SK-N-MC (cell line): ENCODE data around the gene CSMD2.

Source experiments
- DNase-seq: peaks from one replicate; pipeline ENCODE4 v3.0.0-alpha.2; 2011; ENCODE audit warnings: low read depth, low spot score
- H3K27ac ChIP-seq: fragments of 200-600 bp; sonication (generic); 2 replicates; pipeline ENCODE4 v1.5.1; 2016; ENCODE audit warnings: mixed run types
- H3K36me3 ChIP-seq: fragments of 200-600 bp; sonication (generic); 2 replicates; pipeline ENCODE4 v1.6.1; 2017; ENCODE audit warnings: antibody characterized with exemption, low read length, mixed read lengths; ENCODE audit not compliant: insufficient read depth
- H3K4me3 ChIP-seq: fragments of 200-600 bp; sonication (generic); 2 replicates; pipeline ENCODE4 v1.5.1; 2016
- H3K9ac ChIP-seq: fragments of 200-600 bp; sonication (generic); 2 replicates; pipeline ENCODE4 v1.8.0; 2017; ENCODE audit warnings: mixed run types, mixed read lengths; ENCODE audit not compliant: insufficient read length
- H3K9me3 ChIP-seq: fragments of 200-600 bp; sonication (generic); 2 replicates; pipeline ENCODE4 v1.6.1; 2017; ENCODE audit warnings: low read depth, mild to moderate bottlenecking, antibody characterized with exemption, low read length, moderate library complexity, mixed read lengths
- EZH2 ChIP-seq: fragments of 200-600 bp; sonication (generic); IDR thresholded peaks from one replicate; pipeline ENCODE4 v1.6.1; 2017; ENCODE audit warnings: antibody characterized with exemption
- FOXP2 ChIP-seq: optimal IDR thresholded peaks from 2 replicates; pipeline ENCODE3; 2011; ENCODE audit warnings: mild to moderate bottlenecking, moderate library complexity; ENCODE audit not compliant: insufficient read depth; ENCODE audit errors: extremely low read length, control extremely low read depth
- POLR2AphosphoS5 ChIP-seq: IDR thresholded peaks from 2 replicates; pipeline ENCODE4 v1.6.1; 2012; ENCODE audit warnings: mild to moderate bottlenecking, low read depth, low read length, borderline replicate concordance

CSMD2 gene

GRCh38 chr1:33569331-33569730, 595.7 kb downstream of the CSMD2 start:
- H3K36me3 ChIP-seq: no peaks in the 10 kb centered on the region
- no peak for DNase-seq
- no peak overlapping the region for H3K27ac ChIP-seq
- TF ChIP-seq FOXP2 (no peak), EZH2 (no peak), POLR2AphosphoS5 (no peak)
- no peaks in the 10 kb centered on the region for H3K9me3 ChIP-seq
- H3K4me3 ChIP-seq: no peak overlapping the region
- no peak overlapping the region for H3K9ac ChIP-seq

- Histone ChIP-seq H3K27ac (no peak overlapping the region), H3K4me3 (no peak overlapping the region), H3K9ac (no peak overlapping the region), H3K36me3 (no peaks in the 10 kb centered on the region), H3K9me3 (no peaks in the 10 kb centered on the region)
- no peak for DNase-seq
- TF ChIP-seq FOXP2: no peak
- no peak for TF ChIP-seq EZH2
- TF ChIP-seq POLR2AphosphoS5: no peak
Measured at GRCh38 chr1:33563699-33564098, 601.3 kb downstream of the CSMD2 start.

- Histone ChIP-seq H3K27ac (no peak overlapping the region), H3K4me3 (no peak overlapping the region), H3K36me3 (no peaks in the 10 kb centered on the region), H3K9ac (no peak overlapping the region), H3K9me3 (no peaks in the 10 kb centered on the region)
- no peak for DNase-seq
- no peak for TF ChIP-seq FOXP2
- no peak for TF ChIP-seq EZH2
- TF ChIP-seq POLR2AphosphoS5: no peak
Measured at GRCh38 chr1:33562563-33562962, 602.5 kb downstream of the CSMD2 start.

GRCh38 chr1:33561576-33561975, 603.5 kb downstream of the CSMD2 start:
- no peak for DNase-seq
- Histone ChIP-seq H3K36me3 (no peaks in the 10 kb centered on the region), H3K9ac (no peak overlapping the region), H3K9me3 (no peaks in the 10 kb centered on the region), H3K27ac (no peak overlapping the region), H3K4me3 (no peak overlapping the region)
- no peak for TF ChIP-seq POLR2AphosphoS5

GRCh38 chr1:33560680-33561079, 604.4 kb downstream of the CSMD2 start:
- no peak for TF ChIP-seq FOXP2
- TF ChIP-seq EZH2: no peak
- TF ChIP-seq POLR2AphosphoS5: no peak
- no peaks in the 10 kb centered on the region for H3K36me3 ChIP-seq
- DNase-seq: no peak
- H3K9me3 ChIP-seq: no peaks in the 10 kb centered on the region
- H3K27ac ChIP-seq: no peak overlapping the region
- H3K4me3 ChIP-seq: no peak overlapping the region
- no peak overlapping the region for H3K9ac ChIP-seq

- H3K4me3 ChIP-seq: no peak overlapping the region
- H3K9ac ChIP-seq: no peak overlapping the region
- no peaks in the 10 kb centered on the region for H3K36me3 ChIP-seq
- H3K9me3 ChIP-seq: no peaks in the 10 kb centered on the region
- TF ChIP-seq FOXP2 (no peak), EZH2 (no peak), POLR2AphosphoS5 (no peak)
- no peak overlapping the region for H3K27ac ChIP-seq
- no peak for DNase-seq
Measured at GRCh38 chr1:33548721-33549120, 616.3 kb downstream of the CSMD2 start.

GRCh38 chr1:33548319-33548718, 616.7 kb downstream of the CSMD2 start:
- Histone ChIP-seq H3K9me3 (no peaks in the 10 kb centered on the region), H3K9ac (no peak overlapping the region), H3K27ac (no peak overlapping the region), H3K36me3 (no peaks in the 10 kb centered on the region), H3K4me3 (no peak overlapping the region)
- DNase-seq: no peak
- TF ChIP-seq EZH2 (no peak), POLR2AphosphoS5 (no peak), FOXP2 (no peak)

- TF ChIP-seq POLR2AphosphoS5 (no peak), EZH2 (no peak), FOXP2 (no peak)
- Histone ChIP-seq H3K9ac (no peak overlapping the region), H3K9me3 (no peaks in the 10 kb centered on the region), H3K27ac (no peak overlapping the region), H3K36me3 (no peaks in the 10 kb centered on the region), H3K4me3 (no peak overlapping the region)
- no peak for DNase-seq
Measured at GRCh38 chr1:33547576-33547975, 617.5 kb downstream of the CSMD2 start.

- DNase-seq: no peak
- no peak for TF ChIP-seq POLR2AphosphoS5
- TF ChIP-seq EZH2: no peak
- no peak for TF ChIP-seq FOXP2
- Histone ChIP-seq H3K36me3 (no peaks in the 10 kb centered on the region), H3K27ac (no peak overlapping the region), H3K9me3 (no peaks in the 10 kb centered on the region), H3K9ac (no peak overlapping the region), H3K4me3 (no peak overlapping the region)
Measured at GRCh38 chr1:33541966-33542365, 623.1 kb downstream of the CSMD2 start.
